ENCODE measurements around the gene EIF2AK3.

GRCh38 chr2:88658881-88659537, 31.7 kb upstream of the EIF2AK3 start:
- TF ChIP-seq, protein P1, sequence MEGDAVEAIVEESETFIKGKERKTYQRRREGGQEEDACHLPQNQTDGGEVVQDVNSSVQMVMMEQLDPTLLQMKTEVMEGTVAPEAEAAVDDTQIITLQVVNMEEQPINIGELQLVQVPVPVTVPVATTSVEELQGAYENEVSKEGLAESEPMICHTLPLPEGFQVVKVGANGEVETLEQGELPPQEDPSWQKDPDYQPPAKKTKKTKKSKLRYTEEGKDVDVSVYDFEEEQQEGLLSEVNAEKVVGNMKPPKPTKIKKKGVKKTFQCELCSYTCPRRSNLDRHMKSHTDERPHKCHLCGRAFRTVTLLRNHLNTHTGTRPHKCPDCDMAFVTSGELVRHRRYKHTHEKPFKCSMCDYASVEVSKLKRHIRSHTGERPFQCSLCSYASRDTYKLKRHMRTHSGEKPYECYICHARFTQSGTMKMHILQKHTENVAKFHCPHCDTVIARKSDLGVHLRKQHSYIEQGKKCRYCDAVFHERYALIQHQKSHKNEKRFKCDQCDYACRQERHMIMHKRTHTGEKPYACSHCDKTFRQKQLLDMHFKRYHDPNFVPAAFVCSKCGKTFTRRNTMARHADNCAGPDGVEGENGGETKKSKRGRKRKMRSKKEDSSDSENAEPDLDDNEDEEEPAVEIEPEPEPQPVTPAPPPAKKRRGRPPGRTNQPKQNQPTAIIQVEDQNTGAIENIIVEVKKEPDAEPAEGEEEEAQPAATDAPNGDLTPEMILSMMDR (IDR thresholded peaks at IDR 0.05) = no peak
- no peak for TF ChIP-seq POLR2A (IDR thresholded peaks at IDR 0.05)
